Mammary epithelial cell (primary cell): ENCODE data around the gene CORO6.

ENCODE experiments used
- CTCF ChIP-seq, 2 donors: IDR thresholded peaks in 1 of 2; conservative IDR thresholded peaks in 1 of 2; 2 replicates each; pipeline ENCODE4 v1.5.1; 2011 to 2012; ENCODE audit warnings: inconsistent platforms in 2 of 2, low read length in 2 of 2, mild to moderate bottlenecking in 2 of 2, control low read depth in 1 of 2, low read depth in 1 of 2; ENCODE audit not compliant: insufficient read depth in 1 of 2; ENCODE audit errors: extremely low read depth in 1 of 2
- EZH2 ChIP-seq: IDR thresholded peaks from 2 replicates; pipeline ENCODE4 v1.6.1; 2012; ENCODE audit warnings: low read length, inconsistent platforms, borderline replicate concordance

GRCh38 chr17:29621751-29622194 is 939 bp downstream of the CORO6 start:
- no peak for TF ChIP-seq CTCF (conservative IDR thresholded peaks at IDR 0.05 in 1 of 2, IDR thresholded peaks at IDR 0.05 in 1 of 2; ENCODE audit: extremely low read depth in 1 of 2, insufficient read depth in 1 of 2, low read depth in 1 of 2, low read length in 2 of 2)
- no peak for TF ChIP-seq EZH2
